Liver (tissue), 3 donors: ENCODE measurements around the gene RPL13A.

Experiments
- GABPA ChIP-seq, 2 donors: IDR thresholded peaks in 1 of 2; conservative IDR thresholded peaks in 1 of 2; 2 replicates each; pipeline ENCODE4 v1.6.1; 2016; ENCODE audit warnings: antibody characterized with exemption in 2 of 2, mild to moderate bottlenecking in 1 of 2, moderate library complexity in 1 of 2
- REST ChIP-seq: IDR thresholded peaks from 2 replicates; pipeline ENCODE4 v1.6.1; 2016; ENCODE audit warnings: antibody characterized with exemption, mild to moderate bottlenecking
- SP1 ChIP-seq: IDR thresholded peaks from 2 replicates; pipeline ENCODE4 v1.6.1; 2018; ENCODE audit warnings: antibody characterized with exemption, mild to moderate bottlenecking
- TAF1 ChIP-seq: conservative IDR thresholded peaks from 2 replicates; pipeline ENCODE4 v1.6.1; 2016; ENCODE audit warnings: antibody characterized with exemption, mild to moderate bottlenecking
- YY1 ChIP-seq: IDR thresholded peaks from 2 replicates; pipeline ENCODE4 v1.6.1; 2016; ENCODE audit warnings: antibody characterized with exemption, mild to moderate bottlenecking
- ZBTB33 ChIP-seq: IDR thresholded peaks from 2 replicates; pipeline ENCODE4 v1.6.1; 2016; ENCODE audit warnings: antibody characterized with exemption
- TF ChIP-seq, protein P1 (sequence below): fragments of 150-350 bp; IDR thresholded peaks from 2 replicates; pipeline ENCODE4 v1.5.1; 2017; ENCODE audit warnings: improper control_type of control experiment, low read depth, low read length; ENCODE audit not compliant: missing input control
- TF ChIP-seq, protein P2 (sequence below): IDR thresholded peaks from 2 replicates; pipeline ENCODE4 v1.6.1; 2016; ENCODE audit warnings: antibody characterized with exemption
- donor health status: healthy.
- donor health status: healthy.

DNA sequence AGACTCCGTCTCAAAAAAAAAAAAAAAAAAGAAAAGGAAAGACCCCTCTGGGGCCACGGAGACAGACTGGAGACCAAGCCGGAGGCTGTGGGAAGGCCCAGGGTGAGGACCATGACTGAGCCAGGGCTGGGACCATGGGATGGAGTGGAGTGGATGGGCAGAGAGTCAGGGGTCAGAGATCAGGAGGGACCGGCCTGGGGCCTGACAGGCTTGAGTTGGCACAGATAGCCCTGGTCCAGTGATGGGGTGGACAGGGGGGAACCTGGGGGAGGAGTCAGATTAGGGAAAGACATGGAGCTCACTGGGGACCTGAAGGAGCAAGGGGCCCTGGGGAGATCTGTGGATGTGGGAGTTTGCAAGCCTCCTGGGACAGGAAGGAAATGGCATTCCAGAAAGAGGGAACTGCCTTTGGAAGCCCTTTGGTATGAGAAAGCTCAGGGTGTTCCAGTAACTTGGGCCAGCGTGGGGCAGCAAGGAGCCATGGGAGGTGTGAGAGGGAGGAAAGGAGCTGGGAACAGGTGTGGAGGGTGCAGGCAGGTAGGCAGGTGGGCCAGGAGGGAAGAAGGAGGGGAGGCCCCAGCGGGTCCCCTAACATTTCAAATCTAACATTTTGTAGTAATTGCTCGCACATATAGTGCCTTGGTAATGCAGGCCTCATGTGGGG is 6.3 kb upstream of the RPL13A start:
- TF ChIP-seq TAF1 (no peak), ZBTB33 (no peak), SP1 (no peak), GABPA (IDR thresholded peaks at IDR 0.05 in 1 of 2, conservative IDR thresholded peaks at IDR 0.05 in 1 of 2) (no peak), YY1 (no peak), REST (no peak)
- TF ChIP-seq, protein P1, sequence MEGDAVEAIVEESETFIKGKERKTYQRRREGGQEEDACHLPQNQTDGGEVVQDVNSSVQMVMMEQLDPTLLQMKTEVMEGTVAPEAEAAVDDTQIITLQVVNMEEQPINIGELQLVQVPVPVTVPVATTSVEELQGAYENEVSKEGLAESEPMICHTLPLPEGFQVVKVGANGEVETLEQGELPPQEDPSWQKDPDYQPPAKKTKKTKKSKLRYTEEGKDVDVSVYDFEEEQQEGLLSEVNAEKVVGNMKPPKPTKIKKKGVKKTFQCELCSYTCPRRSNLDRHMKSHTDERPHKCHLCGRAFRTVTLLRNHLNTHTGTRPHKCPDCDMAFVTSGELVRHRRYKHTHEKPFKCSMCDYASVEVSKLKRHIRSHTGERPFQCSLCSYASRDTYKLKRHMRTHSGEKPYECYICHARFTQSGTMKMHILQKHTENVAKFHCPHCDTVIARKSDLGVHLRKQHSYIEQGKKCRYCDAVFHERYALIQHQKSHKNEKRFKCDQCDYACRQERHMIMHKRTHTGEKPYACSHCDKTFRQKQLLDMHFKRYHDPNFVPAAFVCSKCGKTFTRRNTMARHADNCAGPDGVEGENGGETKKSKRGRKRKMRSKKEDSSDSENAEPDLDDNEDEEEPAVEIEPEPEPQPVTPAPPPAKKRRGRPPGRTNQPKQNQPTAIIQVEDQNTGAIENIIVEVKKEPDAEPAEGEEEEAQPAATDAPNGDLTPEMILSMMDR = no peak
- TF ChIP-seq, protein P2, sequence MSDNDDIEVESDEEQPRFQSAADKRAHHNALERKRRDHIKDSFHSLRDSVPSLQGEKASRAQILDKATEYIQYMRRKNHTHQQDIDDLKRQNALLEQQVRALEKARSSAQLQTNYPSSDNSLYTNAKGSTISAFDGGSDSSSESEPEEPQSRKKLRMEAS = no peak
